Measurements from ENCODE around the gene MGAT4B.

- no peak for TF ChIP-seq CTCF (IDR thresholded peaks at IDR 0.05)
- no peak for TF ChIP-seq POLR2A (IDR thresholded peaks at IDR 0.05)
Observed at GRCh38 chr5:179792612-179793467, 13.8 kb downstream of the MGAT4B start.
